ENCODE measurements around the gene ACER1.

GRCh38 chr19:6298413-6298812 lies 35.0 kb downstream of the ACER1 start:
- TF ChIP-seq CTCF (IDR thresholded peaks at IDR 0.05; ENCODE audit: low read depth, low read length) (no peak), EZH2phosphoT487 (IDR thresholded peaks at IDR 0.05; ENCODE audit: low read depth) (no peak)
